LNCaP clone FGC (cell line): ENCODE measurements around the gene CLEC18C.
"Not testable (repeated sequence)": the region's sequence is repeated elsewhere in the genome, so short reads cannot be mapped to it uniquely, and the experiment has no call there.

ENCODE experiments used
- DNase-seq: peaks from one replicate; pipeline ENCODE4 v3.0.0-alpha.2; 2011; ENCODE audit warnings: low read depth
- H3K4me3 ChIP-seq: 2 replicates; pipeline ENCODE4 v1.5.1; 2011; ENCODE audit warnings: mild to moderate bottlenecking, low read depth, low read length, control low read depth
- TF ChIP-seq, protein P1 (sequence below): IDR thresholded peaks from 2 replicates; pipeline ENCODE4 v1.5.1; 2012; ENCODE audit warnings: mild to moderate bottlenecking; ENCODE audit not compliant: control insufficient read depth, insufficient read depth; ENCODE audit errors: extremely low read depth

The CLEC18C gene

DNA sequence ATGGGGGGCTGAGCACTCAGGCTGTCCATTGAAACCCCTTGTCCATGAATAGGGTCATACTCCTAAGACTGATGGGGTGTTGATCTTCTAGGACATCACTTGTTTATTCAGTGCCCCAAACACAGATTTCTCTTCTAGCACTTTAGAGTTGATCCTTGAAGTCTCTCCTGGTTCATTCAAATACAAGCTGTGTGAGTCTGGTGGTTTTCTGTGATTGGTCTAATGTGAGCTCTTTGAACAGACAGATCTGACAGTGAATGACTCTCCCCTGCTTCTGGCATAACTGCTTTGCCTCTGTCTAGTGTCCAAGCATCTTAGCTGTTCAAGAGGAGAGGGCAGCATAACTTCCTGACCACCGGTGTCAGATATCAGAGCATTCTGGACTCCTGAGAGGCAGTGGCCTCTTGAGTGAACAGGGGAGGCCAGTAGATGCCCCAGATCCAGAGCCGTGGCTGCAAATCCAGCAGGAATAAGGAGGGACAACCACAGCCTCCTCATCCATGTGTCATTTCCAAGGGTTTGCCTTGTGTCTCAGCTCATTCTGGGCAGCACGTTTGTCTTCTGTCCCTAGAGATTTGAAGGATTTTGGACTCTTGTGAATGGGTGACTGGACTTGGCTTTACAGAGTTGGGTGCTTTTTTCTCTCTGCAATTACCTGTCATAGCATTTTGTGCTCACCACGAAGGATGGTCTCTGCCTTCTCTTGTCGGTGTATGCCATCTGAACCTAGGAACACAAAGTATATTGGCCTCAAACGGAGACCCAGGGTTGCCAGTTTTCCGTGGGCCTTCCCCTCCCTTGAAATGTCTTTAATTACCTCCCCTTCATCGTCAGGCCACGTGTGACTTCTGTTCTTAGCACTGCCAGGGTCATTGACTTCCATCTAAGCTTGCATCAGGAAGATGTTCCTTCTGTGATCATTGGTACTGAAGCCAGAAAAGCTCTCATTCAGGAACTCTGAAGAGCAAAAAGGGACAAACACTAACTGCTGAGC lies 13.9 kb upstream of the CLEC18C start:
- TF ChIP-seq, protein P1, sequence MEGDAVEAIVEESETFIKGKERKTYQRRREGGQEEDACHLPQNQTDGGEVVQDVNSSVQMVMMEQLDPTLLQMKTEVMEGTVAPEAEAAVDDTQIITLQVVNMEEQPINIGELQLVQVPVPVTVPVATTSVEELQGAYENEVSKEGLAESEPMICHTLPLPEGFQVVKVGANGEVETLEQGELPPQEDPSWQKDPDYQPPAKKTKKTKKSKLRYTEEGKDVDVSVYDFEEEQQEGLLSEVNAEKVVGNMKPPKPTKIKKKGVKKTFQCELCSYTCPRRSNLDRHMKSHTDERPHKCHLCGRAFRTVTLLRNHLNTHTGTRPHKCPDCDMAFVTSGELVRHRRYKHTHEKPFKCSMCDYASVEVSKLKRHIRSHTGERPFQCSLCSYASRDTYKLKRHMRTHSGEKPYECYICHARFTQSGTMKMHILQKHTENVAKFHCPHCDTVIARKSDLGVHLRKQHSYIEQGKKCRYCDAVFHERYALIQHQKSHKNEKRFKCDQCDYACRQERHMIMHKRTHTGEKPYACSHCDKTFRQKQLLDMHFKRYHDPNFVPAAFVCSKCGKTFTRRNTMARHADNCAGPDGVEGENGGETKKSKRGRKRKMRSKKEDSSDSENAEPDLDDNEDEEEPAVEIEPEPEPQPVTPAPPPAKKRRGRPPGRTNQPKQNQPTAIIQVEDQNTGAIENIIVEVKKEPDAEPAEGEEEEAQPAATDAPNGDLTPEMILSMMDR = no peak
- DNase-seq = no peak
- no peak overlapping the region for H3K4me3 ChIP-seq

DNA sequence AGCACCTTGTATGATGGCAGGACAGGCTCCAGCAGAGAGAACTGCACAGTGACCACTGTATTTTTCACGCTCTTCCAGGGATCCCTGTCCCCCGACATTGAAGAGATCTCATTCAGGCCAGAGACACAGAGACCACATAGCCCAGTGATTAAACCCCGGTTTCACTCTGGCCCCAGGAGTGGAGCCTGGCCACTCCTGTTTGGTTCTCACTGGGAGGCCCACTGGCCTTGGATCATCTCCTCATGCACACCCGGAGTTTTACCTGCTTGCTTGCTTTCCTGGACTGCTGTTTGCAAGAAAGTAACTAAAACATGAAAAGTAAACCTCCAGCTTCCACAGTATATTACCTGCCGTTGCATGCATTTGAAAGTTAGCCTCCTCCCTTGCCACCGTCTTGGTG lies 13.2 kb upstream of the CLEC18C start:
- H3K4me3 ChIP-seq = no peak overlapping the region
- TF ChIP-seq, protein P1 = no peak
- no peak for DNase-seq

DNA sequence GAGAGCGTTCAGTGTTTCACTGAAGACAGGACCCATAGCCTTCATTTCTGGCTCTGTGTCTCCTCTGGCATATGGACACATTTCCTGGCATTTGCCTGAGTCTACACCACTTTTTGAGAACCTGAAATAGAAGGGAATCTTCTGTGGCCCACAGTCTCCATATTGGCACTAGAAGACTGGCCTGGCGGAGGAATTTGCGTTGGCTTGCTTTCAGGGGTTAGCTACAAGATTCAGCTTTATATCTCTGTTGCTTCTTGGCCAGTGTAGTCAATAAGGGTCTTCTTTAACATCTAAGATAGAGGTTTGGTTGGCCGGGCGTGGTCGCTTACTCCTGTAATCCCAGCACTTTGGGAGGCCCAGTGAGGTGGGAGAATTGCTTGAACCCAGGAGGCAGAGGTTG lies 12.8 kb upstream of the CLEC18C start:
- TF ChIP-seq, protein P1 = no peak
- no peak for DNase-seq
- no peak overlapping the region for H3K4me3 ChIP-seq

DNA sequence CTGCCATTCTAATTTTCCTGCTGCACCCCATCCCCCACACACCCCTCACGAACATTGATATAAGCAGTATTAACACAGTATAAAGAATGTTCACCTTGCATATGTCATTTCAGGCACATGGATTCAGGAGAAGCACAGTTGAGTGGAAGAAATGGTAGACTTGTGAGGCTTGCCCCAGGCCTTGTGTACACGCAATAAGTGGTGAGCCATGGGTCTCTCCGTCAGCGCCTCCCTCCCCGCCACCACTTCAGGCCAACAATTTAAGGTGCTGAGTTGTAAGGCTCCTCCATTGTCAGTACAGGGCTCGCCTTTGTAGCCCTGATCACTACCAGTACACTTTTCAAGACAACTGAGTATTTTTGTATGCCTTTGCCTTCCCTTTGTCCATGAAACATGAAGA lies 12.2 kb upstream of the CLEC18C start:
- H3K4me3 ChIP-seq = no peak overlapping the region
- no peak for DNase-seq
- TF ChIP-seq, protein P1 = no peak

DNA sequence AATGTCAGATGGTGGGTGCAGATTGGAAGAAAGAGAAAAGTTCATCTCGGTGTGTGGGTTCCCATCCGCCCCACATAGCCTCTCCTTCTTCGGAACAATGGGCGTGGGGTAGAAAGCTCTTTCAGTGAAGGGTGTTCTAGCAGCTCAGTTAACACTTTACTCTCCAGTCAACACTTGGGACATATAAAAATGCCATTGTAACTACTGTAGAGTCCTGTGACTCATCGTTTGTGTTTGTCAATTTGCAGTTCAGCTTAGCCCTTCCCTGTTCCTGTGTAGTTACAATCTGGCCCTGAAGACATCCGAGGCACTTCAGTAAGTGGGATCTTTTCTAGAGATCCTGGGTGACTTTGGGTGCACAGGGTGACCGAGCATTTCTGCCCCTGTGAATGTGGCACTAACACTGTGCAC lies 11.5 kb upstream of the CLEC18C start:
- TF ChIP-seq, protein P1 = no peak
- no peak for DNase-seq
- no peak overlapping the region for H3K4me3 ChIP-seq

DNA sequence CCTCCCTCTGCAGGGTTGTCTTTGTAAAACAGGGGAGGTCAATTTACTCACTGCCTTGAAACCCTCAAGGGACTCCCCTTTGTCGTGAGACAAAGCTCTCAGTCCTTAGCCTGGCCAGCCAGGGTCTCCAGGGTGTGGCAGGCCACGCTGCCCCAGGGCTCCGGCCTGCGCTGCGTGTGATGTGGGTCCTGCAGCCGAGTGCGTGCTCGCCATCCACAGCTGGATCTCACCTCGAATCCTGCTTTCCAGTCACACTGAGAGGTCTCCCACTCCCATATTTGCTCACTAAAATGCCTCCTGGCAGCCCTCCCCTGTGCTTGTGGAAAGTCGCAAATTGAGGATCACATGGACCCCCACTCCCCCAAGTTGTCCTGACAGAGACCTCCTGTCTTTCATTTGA lies 10.0 kb upstream of the CLEC18C start:
- no peak overlapping the region for H3K4me3 ChIP-seq
- TF ChIP-seq, protein P1 = no peak
- DNase-seq = no peak

DNA sequence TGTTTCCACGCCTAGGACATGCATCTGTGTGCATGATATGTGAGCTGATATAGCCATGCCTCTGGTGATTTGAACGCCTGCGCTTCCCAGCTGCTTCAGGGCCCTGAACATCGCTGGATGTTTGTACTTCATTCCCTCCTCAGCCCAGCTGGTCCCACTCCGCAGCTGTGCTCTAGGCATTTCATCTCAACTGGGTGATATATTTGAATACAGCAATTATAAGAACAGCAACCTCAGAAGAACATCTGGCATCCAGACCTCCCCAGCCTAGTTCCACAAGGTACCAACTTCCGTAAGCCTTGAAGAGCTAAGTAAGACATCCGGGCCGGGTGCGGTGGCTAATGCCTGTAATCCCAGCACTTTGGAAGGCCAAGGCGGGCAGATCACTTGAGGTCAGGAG lies 6.9 kb upstream of the CLEC18C start:
- not testable (repeated sequence) for H3K4me3 ChIP-seq, DNase-seq

DNA sequence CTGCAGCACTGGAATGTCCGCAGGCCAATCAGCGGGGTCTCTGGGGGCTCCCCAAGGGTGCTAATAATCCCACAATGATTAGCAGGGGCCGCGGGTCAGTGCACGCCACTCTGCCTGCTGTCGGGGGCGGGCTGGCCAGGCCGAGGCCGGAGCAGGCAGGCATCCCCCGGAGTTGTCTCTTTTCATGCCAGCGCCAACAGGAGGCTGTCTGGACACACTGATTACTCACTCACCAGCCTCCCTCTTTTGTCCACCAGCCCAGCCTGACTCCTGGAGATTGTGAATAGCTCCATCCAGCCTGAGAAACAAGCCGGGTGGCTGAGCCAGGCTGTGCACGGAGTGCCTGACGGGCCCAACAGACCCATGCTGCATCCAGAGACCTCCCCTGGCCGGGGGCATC lies 329 bp downstream of the CLEC18C start:
- not testable (repeated sequence) for H3K4me3 ChIP-seq, DNase-seq

DNA sequence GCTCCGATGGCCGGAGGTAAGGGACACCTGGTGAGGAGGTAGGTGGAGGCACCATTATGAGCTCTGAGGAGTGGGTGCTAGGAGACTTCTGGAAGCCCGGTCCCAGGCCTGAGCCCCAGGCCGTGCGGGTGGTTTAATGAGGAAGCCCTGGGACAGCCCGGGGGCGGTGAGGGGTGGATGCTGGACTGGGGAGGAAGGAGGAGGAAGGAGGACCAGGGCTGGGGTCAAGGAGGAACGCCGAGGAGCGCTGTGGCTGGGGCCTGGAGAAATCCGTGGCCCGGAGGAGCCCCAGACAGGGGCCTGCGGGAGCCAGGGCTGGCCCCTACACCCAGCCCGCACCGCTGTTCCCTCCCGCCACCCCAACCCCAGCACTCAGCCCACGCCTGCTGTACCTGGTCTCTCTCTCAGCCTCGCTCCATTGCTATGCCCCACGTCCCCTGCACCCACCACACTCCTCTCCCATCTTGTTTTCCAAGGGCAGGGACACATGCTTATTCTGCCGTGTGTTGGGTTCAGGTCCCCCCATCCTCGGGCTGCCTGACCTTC lies 873 bp downstream of the CLEC18C start:
- H3K4me3 ChIP-seq = not testable (repeated sequence)

DNA sequence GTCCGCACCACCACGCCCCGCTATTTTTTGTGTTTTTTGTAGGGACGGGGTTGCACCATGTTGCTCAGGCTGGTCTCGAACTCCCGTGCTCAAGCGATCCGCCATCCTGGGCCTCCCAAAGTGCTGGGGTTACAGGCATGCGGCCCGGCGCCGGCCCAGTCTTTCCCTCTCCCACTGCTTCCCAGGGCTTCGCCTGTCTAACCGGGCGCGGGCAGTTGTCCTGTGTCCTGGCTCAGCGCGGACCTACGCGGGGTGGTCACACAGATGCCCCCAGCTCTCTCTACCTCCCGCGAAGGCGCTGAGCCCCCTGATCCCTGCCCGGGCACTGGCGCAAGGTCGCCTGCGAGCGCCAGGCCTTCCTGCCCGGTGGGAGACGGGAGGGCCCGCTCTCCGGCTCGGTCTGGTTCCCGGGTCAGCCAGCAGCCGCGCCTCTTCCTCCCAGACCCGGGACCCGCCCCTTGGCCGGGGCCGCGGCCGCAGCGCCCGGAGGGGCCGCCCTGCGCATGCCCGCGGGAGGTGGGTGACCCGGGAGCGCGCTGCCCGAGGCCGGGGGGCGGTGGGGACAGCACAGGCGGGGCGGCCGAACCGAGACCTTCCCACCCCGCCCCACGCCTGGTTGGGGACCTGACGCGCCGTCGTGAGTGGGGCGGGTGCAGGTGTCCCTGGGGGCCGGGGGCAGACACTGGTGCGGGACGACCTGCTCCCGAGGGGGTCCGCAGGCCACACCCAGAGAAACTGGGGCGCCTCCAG lies 14.4 kb downstream of the CLEC18C start:
- H3K4me3 ChIP-seq, DNase-seq: not testable (repeated sequence)

More for the DNA sequence above, 873 bp downstream of the CLEC18C start:
- DNase-seq = not testable (repeated sequence)

DNA sequence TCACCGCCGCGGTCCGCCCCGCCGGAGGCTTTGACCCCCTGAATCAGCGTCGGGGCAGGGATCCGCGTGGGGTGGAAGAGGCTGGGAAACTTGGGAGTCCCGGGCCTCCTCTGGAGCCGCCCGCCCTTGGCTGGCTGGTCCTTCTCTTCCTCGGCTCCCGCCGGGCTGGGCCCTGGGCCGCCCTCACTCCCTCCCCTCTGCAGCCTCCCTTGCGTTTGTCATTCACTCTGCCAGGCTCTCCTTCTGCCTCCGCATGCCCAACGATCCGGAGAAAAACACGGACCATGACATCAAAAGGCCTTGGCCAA lies 15.0 kb downstream of the CLEC18C start:
- DNase-seq, H3K4me3 ChIP-seq: not testable (repeated sequence)
